HG02763 (cell line): ENCODE measurements around the gene CD34.
"Not testable (repeated sequence)": the region's sequence is repeated elsewhere in the genome, so short reads cannot be mapped to it uniquely, and the experiment has no call there.

Source experiments
- ATAC-seq: cut with Tn5 transposase; IDR thresholded peaks from one replicate; pipeline ENCODE4 v1.9.1; 2021; ENCODE audit warnings: mild to moderate bottlenecking, moderate library complexity; ENCODE audit not compliant: unreplicated experiment

CD34 gene

DNA sequence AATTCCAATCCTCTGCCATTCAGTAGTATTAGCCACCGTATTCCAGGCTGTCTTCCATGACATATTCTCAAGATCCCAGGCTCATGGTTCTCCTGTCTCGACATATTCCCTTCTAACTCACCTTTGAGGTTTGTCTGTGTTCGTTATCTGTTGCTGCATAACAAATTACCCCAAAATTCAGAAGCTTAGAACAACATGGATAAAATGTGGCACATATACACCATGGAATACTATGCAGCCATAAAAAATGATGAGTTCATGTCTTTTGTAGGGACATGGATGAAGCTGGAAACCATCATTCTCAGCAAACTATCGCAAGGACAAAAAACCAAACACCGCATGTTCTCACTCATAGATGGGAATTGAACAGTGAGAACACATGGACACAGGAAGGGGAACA is 33.0 kb downstream of the CD34 start:
- not testable (repeated sequence) for ATAC-seq

DNA sequence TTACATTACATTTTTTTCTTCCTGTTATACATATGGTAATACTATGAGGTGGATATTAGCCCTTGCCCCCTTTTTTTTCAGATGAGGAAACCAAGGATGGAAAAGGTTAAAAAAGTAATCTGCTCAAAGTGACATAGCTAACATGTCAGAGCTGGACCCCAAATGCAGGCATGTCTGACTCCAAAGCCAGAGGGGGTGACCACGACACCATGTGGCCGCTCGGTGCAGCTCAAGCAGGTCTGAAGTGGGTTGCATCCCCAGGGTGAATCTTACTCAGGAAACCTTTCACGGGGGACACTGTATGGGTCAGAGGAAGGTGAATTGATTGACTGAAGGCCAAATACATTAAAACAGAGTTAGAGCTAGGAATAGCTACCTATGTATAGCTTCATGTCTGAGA is 34.8 kb downstream of the CD34 start:
- no peak for ATAC-seq

GRCh38 chr1:207875532-207875931 is 35.4 kb downstream of the CD34 start:
- no peak for ATAC-seq

- ATAC-seq = no peak
Observed at GRCh38 chr1:207873055-207873890, 37.7 kb downstream of the CD34 start.

DNA sequence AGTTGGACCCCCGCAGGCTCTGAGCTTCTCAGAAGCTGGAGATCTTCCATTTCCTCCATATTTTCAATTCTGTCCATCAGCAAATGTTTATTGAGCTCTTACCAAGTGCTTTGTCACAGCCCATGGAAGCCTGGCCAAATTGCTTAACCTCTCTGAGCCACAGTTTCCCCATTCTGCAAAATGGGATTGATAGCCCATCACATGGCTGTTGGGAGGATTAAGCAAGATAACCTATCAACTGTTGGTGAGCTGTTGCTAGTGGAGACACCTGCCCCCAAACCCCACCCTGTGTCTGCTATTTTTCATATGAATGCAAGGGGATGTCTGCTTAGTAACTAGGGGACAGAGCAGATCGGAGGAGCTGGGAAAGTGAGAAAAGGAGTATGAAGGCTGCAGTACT is 38.3 kb downstream of the CD34 start:
- no peak for ATAC-seq

GRCh38 chr1:207871117-207871649 is 39.7 kb downstream of the CD34 start:
- no peak for ATAC-seq

GRCh38 chr1:207870306-207871031 is 40.5 kb downstream of the CD34 start:
- ATAC-seq = no peak

- no peak for ATAC-seq
Observed at GRCh38 chr1:207869859-207870258, 41.1 kb downstream of the CD34 start.

- peak; percentile 60 for ATAC-seq
Observed at GRCh38 chr1:207868774-207869721, 41.9 kb downstream of the CD34 start.

DNA sequence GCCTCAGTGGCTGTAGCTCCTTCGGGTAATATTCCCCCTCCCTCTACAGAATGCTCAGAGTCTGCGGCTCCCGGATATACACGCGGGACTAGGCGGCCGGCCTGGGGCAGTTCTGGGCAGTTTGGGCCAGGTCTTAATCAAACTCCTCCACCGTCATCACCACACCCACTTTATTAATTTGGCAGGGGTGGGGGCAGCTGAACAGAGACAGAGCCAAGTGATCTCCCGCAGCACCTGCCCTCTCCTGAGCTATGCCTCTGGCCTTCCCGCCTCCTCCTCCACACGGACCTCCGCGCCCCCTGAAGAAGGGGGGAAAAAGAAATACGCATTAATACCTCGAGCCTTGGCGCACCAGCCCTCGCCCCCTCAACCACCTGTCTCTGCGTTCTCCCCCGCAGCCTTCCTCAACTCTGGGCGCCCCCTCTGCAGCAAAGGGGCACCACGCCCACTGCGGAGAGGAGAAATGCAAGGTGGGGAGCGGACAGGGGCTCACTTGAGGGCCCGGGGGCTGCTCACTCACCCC is 42.6 kb downstream of the CD34 start:
- ATAC-seq = no peak

DNA sequence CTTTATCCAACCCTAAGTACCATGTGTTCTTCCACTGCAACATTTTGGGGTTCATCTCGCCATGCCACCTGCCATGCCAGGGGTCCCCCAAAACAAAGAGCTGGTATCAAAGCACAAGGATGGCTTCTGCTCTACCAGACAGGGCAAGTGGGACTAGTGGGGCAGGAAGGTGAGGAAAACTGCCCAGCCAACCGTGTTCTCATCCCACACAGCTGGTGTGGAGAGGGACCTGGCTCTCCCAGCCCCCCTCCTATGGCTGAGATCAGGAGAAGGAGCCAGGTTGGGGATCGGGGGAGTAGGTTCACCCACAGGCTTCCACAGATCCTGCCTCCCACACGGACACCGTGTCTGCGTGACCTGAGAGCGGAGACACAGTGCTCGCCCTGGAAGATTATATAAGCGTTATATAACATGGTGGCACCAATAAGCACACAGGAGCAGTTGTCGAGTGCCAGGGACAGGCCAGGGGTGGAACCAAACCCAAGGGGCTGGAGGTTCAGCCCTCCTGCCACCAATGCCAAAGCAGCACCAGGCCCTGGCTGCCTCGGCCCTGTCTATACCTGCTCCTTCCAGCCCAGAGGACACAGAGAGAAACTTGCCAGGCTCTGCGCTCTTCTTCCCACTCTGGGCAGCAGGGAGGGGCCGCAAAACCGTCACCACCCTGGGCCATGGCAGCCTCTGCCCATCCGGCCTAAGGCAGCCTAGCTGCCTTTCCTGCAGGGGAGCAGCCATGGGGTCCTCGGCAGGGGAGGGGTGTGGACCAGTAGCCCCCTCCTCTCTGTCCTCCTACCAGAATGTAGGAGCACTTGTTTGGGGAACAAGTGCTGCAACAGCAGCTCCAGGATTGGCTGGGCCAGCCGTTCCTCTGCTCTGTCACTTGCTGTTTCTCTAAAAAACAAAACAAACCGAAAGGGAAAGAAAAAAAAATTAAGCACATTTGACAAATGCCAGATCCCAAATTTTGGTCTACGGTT is 43.5 kb downstream of the CD34 start:
- no peak for ATAC-seq

- no peak for ATAC-seq
Observed at GRCh38 chr1:207866471-207867135, 44.3 kb downstream of the CD34 start.

GRCh38 chr1:207863893-207864535 is 46.9 kb downstream of the CD34 start:
- ATAC-seq = peak; percentile 51

- ATAC-seq = no peak
Observed at GRCh38 chr1:207862241-207862787, 48.6 kb downstream of the CD34 start.

GRCh38 chr1:207861442-207862177 is 49.3 kb downstream of the CD34 start:
- ATAC-seq = no peak

DNA sequence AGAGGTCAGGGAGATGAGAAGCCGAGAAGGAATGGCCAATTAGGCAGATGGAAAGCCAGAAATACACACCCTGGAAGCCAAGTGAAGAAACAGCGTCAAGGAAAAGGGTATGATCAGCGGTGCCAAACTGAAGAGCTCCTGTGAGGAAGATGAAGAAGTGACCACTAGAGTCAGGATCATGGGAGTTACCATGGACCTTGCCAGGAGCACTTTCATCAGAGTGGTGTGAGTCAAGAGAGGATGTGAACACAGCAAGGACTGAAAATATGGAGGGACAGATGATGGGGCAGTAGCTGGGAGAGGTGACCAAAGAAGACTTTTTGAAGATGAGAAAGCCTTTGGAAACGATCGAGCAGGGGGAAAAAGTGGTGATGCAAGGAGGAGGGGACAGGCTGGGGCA is 50.4 kb downstream of the CD34 start:
- no peak for ATAC-seq

GRCh38 chr1:207858806-207859205 is 52.1 kb downstream of the CD34 start:
- ATAC-seq = no peak
